Hepatocyte (in vitro differentiated cells): ENCODE data around the gene CLDN6. TPM values are rescaled to one million over a fixed set of nuclear protein-coding genes. Genes with fewer than 3 reads are reported as not detected.

Experiments
- DNase-seq: peaks from one replicate; pipeline ENCODE4 v3.0.0-alpha.2; 2016; ENCODE audit warnings: low spot score
- H2AFZ ChIP-seq: fragments of 200-600 bp; sonication (generic); 2 replicates; pipeline ENCODE4 v1.6.0; 2016; ENCODE audit warnings: antibody characterized with exemption, mild to moderate bottlenecking
- H3K27ac ChIP-seq: fragments of 200-600 bp; sonication (generic); 2 replicates; pipeline ENCODE4 v1.5.1; 2016; ENCODE audit warnings: mild to moderate bottlenecking
- H3K27me3 ChIP-seq: fragments of 200-600 bp; sonication (generic); 2 replicates; pipeline ENCODE4 v1.6.1; 2016
- H3K36me3 ChIP-seq: fragments of 200-600 bp; sonication (generic); replicated peaks from 2 replicates; pipeline ENCODE4 v1.5.1; 2016; ENCODE audit warnings: low read depth; ENCODE audit not compliant: insufficient read depth
- H3K4me1 ChIP-seq: fragments of 200-600 bp; sonication (generic); 2 replicates; pipeline ENCODE4 v1.5.1; 2016; ENCODE audit warnings: mild to moderate bottlenecking, moderate library complexity; ENCODE audit not compliant: insufficient read depth
- H3K4me2 ChIP-seq: fragments of 200-600 bp; sonication (generic); 2 replicates; pipeline ENCODE4 v1.6.0; 2016
- H3K4me3 ChIP-seq: fragments of 200-600 bp; sonication (generic); 2 replicates; pipeline ENCODE4 v1.5.1; 2016; ENCODE audit warnings: mild to moderate bottlenecking
- H3K79me2 ChIP-seq: fragments of 200-600 bp; sonication (generic); 2 replicates; pipeline ENCODE4 v1.6.0; 2017; ENCODE audit warnings: mild to moderate bottlenecking
- H3K9me2 ChIP-seq: fragments of 200-600 bp; sonication (generic); replicated peaks from 2 replicates; pipeline ENCODE4 v1.6.0; 2017; ENCODE audit warnings: mild to moderate bottlenecking; ENCODE audit not compliant: insufficient read depth
- H3K9me3 ChIP-seq: fragments of 200-600 bp; sonication (generic); 2 replicates; pipeline ENCODE4 v1.5.1; 2016; ENCODE audit warnings: low read depth, mild to moderate bottlenecking
- H4K20me1 ChIP-seq: fragments of 200-600 bp; sonication (generic); 2 replicates; pipeline ENCODE4 v1.6.0; 2016; ENCODE audit warnings: mild to moderate bottlenecking; ENCODE audit not compliant: insufficient read depth, poor library complexity, severe bottlenecking
- EZH2 ChIP-seq: fragments of 200-600 bp; sonication (generic); IDR thresholded peaks from 2 replicates; pipeline ENCODE4 v1.6.1; 2016; ENCODE audit warnings: antibody characterized with exemption, mild to moderate bottlenecking, borderline replicate concordance
- EZH2phosphoT487 ChIP-seq: fragments of 200-600 bp; sonication (generic); IDR thresholded peaks from one replicate; pipeline ENCODE4 v1.6.1; 2018; ENCODE audit warnings: antibody characterized with exemption, mild to moderate bottlenecking, low read depth, moderate library complexity; ENCODE audit not compliant: unreplicated experiment, severe bottlenecking
- WGBS: methylation state at CpG from one replicate; pipeline ENCODE4 v1.1.6; 2016; ENCODE audit warnings: low lambda C conversion rate; ENCODE audit errors: missing lambda C conversion rate; 5-methylcytosine and 5-hydroxymethylcytosine counted together
- polyA plus RNA-seq: library from polyadenylated mRNA; unstranded; fragments of >200 nt; fragmentation: Nextera tagmentation; extraction: Ambion mirVana; gene quantifications from 2 replicates; pipeline ENCODE4 v1.2.1, GENCODE V29; 2016
- total RNA-seq: library from RNA; depleted of rRNA; stranded (reverse); fragments of >200 nt; gene quantifications from 2 replicates; pipeline ENCODE4 v1.2.3, GENCODE V29; 2014
- TF ChIP-seq, protein P1 (sequence below): fragments of 200-600 bp; sonication (generic); IDR thresholded peaks from 2 replicates; pipeline ENCODE4 v1.5.1; 2016; ENCODE audit warnings: antibody characterized with exemption, mild to moderate bottlenecking; ENCODE audit not compliant: poor library complexity

CLDN6 gene
- total and polyA plus RNA-seq, 2 experiments from 2014 or later, result 258 to 568 TPM

DNA sequence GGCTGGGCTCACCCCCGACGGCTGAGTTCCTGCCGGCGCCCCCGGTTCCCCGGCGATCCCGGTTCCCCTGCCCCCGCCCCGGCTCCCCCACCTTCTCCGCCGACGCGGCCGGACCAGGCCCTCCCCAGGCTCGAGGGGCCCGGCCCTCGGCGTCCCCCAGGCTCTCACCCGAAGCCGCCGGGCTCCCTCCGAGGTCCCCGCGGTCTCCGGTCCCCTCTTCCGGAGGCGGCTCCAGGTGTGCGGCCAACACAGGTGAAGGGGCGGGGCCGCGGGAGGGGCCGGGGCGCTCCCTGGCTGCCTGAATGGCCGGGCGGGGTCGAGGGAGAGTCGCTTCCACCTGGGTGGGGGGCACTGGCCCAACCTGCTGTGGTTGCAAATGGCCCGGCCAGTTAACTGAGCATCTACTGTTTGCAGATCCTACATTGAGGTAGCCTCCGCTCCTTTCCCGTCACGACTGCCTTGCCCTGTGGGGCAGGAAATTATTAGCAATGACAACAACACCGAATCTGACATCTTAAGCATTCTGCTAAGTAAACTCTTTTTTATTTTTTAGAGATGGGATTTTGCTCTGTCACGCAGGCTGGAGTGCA lies 18.8 kb upstream of the CLDN6 start, which contains the start of gene BICDL2:
TSS of gene BICDL2 (minus strand) at position 219 of the 590 bp plus-strand sequence. CDS start 1,448 bp downstream, outside the sequence.
- Histone ChIP-seq H2AFZ (peak within 1 kb of the TSS; percentile 63), H3K36me3 (no peaks in the 10 kb centered on the region), H3K79me2 (no peaks in the 10 kb centered on the region), H3K4me1 (no peaks in the 10 kb centered on the region), H3K27ac (no peak within 1 kb of the TSS), H3K9me3 (no peaks in the 10 kb centered on the region), H4K20me1 (no peaks in the 10 kb centered on the region), H3K27me3 (peaks cover 35% of the 10 kb centered on the region), H3K4me2 (peak within 1 kb of the TSS; percentile 90), H3K9me2 (no peaks in the 10 kb centered on the region), H3K4me3 (peak within 1 kb of the TSS; percentile 32)
- DNase-seq, result peak; percentile 75
- TF ChIP-seq EZH2phosphoT487, result peak; percentile 6
- TF ChIP-seq, protein P1, sequence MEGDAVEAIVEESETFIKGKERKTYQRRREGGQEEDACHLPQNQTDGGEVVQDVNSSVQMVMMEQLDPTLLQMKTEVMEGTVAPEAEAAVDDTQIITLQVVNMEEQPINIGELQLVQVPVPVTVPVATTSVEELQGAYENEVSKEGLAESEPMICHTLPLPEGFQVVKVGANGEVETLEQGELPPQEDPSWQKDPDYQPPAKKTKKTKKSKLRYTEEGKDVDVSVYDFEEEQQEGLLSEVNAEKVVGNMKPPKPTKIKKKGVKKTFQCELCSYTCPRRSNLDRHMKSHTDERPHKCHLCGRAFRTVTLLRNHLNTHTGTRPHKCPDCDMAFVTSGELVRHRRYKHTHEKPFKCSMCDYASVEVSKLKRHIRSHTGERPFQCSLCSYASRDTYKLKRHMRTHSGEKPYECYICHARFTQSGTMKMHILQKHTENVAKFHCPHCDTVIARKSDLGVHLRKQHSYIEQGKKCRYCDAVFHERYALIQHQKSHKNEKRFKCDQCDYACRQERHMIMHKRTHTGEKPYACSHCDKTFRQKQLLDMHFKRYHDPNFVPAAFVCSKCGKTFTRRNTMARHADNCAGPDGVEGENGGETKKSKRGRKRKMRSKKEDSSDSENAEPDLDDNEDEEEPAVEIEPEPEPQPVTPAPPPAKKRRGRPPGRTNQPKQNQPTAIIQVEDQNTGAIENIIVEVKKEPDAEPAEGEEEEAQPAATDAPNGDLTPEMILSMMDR, result no peak
- 16% methylated on average over 16 of the region's 44 CpGs for WGBS

DNA sequence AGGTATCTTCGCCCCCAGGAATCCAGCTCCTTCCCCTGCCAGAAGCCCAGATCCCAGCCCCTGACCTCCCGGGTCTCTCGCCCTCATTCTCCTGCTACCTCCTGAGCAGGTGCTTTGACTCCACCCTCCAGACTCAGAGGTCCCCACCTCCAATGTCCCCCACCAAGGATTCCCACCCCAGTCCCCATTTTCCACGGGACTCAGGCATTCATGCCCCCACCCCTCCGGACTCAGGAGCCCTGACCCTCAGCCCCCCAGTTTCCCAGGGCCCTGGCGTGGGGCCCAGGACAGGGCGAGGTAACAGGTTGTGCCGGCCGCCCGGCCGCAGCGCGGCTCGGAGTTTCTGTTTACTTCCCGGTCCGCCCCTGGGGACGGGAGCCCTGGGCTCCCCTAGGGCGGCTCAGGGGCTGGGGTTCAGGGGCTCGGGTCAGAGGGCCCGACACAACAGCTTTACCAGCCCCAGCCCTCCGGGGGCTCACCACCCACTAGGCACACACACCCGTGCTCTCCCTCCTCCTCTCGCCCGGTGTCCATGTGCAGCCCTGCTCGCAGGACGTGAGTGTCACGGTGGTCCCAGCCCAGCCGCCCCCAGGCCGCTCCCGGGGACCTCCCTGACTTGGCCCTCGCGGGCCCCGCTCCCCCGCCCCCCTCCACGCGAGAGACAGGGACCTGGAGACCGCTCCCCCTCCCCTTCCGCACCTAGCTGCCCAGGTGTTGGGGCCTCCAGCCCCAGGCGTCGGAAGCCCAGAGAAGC lies 18.2 kb upstream of the CLDN6 start:
- TF ChIP-seq, protein P1, result no peak
- no peak for TF ChIP-seq EZH2
- peak; percentile 20 for TF ChIP-seq EZH2phosphoT487
- Histone ChIP-seq H3K9me3 (no peaks in the 10 kb centered on the region), H3K4me3 (peak overlapping the region; percentile 32), H3K36me3 (no peaks in the 10 kb centered on the region), H3K9me2 (no peaks in the 10 kb centered on the region), H3K27me3 (peaks cover 33% of the 10 kb centered on the region), H3K79me2 (no peaks in the 10 kb centered on the region), H3K4me1 (no peaks in the 10 kb centered on the region), H3K27ac (no peak overlapping the region), H3K4me2 (peak overlapping the region; percentile 90), H4K20me1 (no peaks in the 10 kb centered on the region), H2AFZ (peak overlapping the region; percentile 63)
- 21% methylated on average over 5 of the region's 40 CpGs for whole genome bisulfite sequencing
- peak; percentile 52 for DNase-seq

DNA sequence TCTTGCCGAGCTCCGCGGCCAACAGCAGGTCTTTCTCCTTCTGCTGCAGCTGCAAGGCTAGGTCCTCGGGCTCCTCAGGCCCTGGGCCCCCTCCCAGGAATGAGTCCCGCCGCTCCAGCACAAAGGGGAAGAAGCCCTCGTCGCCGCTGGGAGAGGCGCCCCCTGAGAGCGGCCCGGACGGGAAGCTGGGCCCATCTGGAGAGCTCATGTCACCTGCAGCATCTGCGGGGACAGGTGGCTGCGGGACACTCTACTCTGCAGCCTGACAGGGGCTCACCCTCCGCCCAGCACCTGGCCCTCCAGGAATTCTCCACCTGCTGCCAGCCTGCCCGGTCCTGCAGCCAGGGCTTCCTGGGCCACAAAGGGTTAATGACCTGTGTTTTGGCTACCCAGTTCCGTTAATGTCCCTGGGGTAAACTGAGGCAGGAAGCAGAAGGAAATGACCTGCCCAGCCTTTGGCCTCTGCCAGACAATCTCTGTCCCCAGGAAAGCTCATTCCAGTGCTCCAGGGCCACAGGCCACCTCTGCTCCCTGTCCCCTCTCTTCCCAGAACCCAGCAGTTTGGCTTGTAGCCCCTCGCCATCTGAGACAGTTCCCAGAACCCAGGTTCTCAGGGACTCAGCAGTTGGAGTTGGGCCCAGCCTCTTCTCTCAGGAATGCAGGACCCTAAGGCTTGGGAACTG lies 17.4 kb upstream of the CLDN6 start:
- Histone ChIP-seq H3K4me2 (peak overlapping the region; percentile 90), H3K27ac (no peak overlapping the region), H3K27me3 (peaks cover 28% of the 10 kb centered on the region), H3K9me3 (no peaks in the 10 kb centered on the region), H3K4me1 (no peaks in the 10 kb centered on the region), H3K9me2 (no peaks in the 10 kb centered on the region), H3K36me3 (no peaks in the 10 kb centered on the region), H3K79me2 (no peaks in the 10 kb centered on the region), H3K4me3 (no peak overlapping the region), H2AFZ (no peak overlapping the region), H4K20me1 (no peaks in the 10 kb centered on the region)
- TF ChIP-seq EZH2 (no peak), EZH2phosphoT487 (no peak)
- TF ChIP-seq, protein P1, result no peak
- no peak for DNase-seq
- 86% methylated on average over 19 of the region's 19 CpGs for WGBS
